GM18868 (cell line): ENCODE data around the gene LYSMD3.
"Not testable (repeated sequence)": the region's sequence is repeated elsewhere in the genome, so short reads cannot be mapped to it uniquely, and the experiment has no call there.

Experiments used
- ATAC-seq: cut with Tn5 transposase; IDR thresholded peaks from one replicate; pipeline ENCODE4 v1.9.1; 2021; ENCODE audit warnings: mild to moderate bottlenecking, moderate library complexity; ENCODE audit not compliant: unreplicated experiment

The LYSMD3 gene

DNA sequence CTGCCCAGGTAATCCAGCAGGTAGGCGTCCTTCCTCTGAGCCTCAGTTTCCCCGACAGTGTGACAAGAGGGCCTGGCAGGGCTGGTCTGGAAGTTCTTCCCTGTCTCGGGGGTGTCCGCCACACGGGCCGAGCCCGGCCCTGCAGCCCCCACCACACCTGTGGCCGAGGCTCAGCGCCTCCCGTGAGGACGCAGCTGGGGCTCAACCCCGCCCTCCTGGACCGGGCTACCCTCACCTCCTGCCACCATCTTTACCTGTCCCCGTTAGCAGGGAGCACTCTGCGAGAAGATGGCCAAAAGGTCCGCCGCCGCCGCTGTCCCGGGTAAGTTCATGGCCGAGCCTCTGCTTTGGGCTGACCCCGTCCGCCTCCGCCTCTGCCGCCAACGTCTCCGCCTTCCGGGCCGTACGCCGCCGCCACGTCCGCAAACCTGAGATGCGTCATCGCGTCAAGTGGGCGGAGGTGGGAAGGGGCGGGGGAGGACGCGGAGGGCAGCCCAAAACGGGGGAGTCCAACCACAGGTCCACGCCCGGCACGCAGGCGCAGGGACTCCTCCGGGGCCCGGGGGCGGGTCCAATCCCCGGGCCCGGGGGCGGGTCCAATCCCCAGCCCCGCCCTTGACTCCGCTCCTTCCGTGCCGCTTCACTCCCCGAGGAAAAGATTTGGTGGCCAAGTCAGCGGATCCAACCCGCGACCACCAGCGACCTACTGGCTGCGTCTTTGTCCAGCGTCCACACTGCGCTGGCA lies at the start of gene LYSMD3:
Gene LYSMD3, minus strand, starts transcription at position 391 of the 745 bp plus-strand sequence. CDS start 4,295 bp downstream, outside the sequence.
- peak; percentile 89 for ATAC-seq

DNA sequence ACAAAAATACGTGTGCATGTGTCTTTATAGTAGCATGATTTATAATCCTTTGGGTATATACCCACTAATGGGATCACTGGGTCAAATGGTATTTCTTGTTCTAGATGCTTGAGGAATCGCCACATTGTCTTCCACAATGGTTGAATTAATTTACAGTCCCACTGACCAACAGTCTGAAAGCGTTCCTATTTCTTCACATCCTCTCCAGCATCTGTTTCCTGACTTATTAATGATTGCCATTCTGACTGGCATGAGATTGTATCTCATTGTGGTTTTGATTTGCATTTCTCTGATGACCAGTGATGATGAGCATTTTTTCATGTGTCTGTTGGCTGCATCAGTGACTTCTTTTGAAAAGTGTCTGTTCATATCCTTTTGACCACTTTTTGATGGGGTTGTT lies 47.2 kb upstream of the LYSMD3 start:
- not testable (repeated sequence) for ATAC-seq

DNA sequence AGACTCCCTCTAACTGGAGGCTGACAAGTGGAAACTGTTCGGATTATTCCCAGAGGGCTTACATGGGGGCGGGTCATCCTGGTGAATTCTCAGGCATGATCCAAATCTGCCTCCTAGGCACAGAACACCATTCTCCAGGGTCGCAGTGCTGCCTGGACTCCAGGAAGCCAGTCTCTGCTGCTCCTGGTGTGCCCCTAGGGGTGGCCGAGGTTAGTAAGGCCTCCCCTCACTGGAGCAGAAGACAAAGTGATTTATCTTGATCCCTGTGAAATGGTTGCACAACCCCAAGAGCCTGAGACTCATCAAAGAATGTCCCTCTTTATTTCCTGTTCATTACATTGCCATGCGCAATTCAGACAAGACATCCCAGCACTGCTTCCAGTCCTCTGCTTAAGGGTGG lies 46.3 kb upstream of the LYSMD3 start:
- ATAC-seq, result no peak

DNA sequence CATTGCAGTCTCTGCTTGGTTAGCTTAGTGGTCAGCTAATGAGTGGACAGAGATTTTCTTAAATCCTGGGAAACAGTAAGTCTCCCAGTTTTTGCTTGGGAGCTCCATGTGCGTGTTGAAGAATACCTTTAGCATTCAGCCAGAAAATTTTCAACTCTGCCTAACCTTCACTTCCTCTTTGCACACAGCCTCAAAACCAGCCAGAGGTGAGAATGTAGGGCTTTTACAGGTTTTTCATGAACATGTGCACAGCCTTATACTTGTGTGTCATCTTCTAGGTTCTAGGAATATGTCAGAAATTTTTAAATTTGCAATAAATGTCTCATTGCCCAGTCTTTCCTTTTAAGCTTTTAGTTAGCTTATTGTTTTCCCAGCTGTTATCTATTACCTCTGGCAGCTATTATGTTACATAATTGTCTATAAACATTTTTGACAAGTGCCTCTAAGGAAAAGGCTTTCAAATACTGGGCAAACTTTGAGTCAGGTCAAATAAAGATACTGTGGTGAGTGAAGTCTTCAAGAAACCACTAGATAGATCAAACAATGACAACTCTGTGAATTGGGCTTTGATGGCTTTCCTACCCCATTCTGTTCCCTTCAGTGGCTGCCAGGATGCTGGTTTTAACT lies 41.9 kb upstream of the LYSMD3 start:
- ATAC-seq, result peak; percentile 77

DNA sequence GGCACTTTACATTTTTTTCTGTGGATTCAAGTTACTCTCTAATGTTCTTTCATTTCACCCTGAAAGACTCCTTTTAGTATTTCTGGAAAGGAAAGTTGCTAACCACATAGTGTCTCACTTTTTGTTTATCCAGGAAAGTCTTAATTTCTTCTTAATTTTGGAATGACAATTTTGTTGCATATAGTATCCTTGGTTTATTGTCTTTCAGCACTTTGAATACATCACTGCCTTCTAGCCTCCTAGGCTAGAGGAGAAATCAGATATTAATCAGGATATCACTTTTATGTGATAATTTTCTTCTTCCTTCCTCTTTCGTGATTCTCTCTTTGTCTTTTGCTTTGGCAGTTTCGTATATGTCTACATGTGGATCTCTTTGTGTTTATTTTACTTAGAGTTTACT lies 40.6 kb upstream of the LYSMD3 start:
- no peak for ATAC-seq

DNA sequence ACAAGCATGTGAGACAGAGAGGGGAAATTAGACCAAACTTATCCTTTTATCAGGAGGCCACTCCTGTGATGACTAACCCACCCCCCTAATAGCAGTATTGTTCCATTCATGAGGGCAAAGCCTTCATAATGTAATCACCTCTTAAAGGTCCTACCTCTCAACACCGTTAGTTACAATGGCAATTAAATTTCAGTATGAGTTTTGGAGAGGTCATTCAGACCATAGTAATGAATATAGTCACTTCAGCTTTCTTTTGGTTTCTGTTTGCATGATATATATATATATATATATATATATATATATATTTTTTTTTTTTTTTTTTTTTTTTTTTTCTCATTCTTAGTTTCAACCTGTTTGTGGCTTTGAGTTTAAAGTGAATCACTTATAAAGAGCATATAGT lies 39.7 kb upstream of the LYSMD3 start:
- ATAC-seq, result peak; percentile 66

DNA sequence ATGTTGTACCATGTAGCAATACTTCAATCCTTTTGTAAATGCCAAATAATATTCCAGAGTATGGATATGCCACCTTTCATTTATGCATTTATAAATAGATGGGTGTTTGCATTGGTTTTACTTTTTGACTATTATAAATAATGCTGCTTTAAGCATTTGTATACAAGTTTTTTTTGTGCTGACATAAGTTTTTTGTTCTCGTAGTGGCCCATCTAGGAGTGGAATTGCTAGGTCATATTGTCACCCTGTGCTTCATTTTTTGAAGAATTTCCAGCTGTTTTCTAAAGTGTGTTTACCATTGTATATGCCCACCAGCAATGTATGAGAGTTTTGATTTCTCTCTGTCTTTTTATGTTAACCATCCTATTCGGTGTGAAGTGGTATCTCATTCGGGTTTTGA lies 36.1 kb upstream of the LYSMD3 start:
- no peak for ATAC-seq

DNA sequence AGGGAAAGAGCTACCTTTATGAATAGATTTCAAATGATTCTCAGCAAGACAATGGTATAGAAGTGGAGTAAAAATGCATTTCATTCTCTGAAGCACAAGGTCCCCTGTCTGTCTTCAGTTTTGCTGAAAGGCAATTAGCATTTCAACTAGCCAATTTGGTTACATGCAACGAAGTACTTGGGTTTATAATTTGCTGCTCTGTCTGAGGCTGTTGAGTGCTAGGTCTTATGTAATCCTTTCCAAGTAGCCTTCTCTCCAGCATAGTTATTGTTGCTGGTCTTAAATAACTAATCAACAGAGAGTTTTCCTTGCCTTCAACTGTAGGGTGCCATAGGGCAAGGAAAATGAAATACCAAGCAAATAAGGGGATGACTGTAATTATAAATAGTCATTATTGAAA lies 33.7 kb upstream of the LYSMD3 start:
- ATAC-seq, result no peak

DNA sequence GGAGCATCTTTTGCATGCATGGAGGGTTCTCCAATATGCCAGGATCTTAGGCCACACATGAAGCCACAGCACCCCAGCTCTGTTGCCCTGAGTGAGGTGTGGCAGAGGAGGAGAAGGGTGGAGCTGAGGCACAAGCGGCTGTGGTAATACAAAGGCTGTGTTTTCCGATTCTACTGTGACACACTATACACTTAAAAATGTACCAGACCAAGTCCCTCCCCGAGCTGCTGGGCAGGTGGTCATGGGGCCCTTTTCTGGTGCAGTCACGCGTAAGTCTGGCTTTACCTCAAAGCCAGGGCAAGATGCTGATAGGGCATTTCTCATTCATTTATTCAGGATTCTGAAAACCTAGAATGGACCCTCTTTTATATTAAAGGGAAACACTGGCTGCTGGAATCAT lies 33.0 kb upstream of the LYSMD3 start:
- no peak for ATAC-seq

DNA sequence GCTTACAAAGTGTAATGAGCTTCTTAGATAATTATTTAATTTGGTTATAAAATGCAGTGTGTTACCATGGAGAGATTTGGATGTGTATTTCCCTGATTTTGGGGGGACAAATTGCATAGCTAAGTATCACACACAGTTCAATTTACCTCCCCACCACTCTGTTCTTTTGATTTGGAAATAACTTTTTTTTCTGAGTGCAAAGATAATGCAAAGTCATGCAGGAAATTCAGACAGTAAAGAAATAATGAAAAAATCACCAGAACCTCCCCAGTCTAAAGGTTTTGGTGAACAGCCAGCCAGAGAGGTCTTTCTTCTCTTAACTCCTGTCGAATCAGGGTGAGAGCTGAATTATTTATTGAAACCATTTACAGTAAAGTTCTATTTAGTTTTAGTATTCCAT lies 32.4 kb upstream of the LYSMD3 start:
- no peak for ATAC-seq

DNA sequence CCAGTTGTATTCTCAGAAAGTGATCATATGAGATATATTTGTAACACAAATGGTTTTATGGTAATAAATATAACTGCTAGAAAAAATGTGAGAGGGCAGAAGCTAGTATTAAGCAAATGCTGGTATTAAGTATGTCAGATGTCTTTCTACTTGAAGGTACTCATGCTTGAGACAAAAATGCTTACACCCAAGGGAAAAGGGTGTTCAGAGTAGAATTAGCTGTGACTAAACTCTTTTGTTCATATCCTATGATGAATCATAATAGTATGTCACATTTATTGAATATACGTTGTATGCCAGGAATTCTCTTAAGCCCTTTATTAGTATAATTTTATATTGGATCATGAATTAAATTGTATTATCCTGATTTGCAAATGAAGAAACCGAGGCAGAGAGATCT lies 31.4 kb upstream of the LYSMD3 start:
- no peak for ATAC-seq

DNA sequence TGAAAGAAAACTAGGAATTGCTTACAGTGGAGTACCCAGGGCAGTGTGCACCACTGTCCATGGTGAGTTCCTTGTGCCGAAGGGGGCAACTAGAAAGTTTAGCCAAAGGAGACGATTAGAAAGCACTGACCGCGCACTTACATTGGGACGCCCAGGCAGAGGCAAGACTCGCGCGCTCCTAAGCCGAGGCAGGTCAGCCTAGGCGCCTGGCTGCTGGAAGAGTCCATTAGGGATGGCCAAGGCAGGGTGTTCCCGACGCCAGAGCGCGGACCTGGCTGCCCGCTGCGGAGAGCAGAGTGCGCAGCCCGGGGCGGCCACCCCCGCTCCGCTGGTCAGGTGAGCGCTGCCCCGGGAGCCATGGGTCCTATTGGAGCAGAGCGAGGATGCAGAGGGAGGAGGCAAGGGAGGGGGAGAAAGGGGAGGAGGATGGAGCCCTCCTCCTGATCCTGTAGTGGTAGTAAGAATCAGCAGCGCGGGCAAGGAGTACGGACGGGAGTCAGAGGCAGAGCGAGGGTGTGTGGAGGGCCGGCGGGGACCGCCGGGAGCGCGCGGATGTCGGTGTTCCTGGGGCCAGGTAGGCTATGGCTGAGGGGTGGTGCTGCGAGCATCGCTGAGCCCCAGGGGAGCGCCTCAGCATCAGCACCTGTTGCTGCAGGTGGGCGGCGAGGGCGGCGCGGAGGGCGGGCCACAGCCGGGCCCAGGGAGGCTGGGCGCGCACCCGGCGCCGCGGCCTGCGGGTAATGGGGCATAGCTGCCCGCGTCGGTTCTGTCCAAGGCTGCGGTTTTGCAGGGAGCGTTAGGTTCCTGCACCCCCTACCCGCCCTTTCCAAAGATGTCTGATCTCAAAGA lies 29.2 kb upstream of the LYSMD3 start, which contains the start of gene ADGRV1:
Gene ADGRV1, plus strand, starts transcription at position 454 of the 849 bp plus-strand sequence. Its CDS starts 99 bp downstream, at position 553.
- peak; percentile 52 for ATAC-seq

DNA sequence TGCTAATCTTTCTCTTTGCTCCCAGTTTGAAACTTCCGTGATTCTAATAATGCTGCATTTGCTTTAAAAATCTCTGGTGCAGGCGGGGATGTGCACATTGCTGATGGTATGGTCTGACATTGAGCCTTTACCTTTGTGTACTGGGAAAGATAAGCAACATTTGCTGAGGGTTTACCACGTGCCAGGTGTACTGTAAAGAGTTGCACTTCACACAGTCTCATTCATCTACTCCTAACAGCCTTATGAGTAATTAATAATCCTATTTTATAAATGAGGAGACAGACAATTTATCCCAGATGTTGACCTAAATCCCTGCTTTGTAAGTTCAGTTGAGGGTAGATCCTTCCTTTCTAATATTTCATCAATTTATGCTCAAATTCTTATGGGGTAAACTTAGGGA lies 28.5 kb upstream of the LYSMD3 start:
- no peak for ATAC-seq

DNA sequence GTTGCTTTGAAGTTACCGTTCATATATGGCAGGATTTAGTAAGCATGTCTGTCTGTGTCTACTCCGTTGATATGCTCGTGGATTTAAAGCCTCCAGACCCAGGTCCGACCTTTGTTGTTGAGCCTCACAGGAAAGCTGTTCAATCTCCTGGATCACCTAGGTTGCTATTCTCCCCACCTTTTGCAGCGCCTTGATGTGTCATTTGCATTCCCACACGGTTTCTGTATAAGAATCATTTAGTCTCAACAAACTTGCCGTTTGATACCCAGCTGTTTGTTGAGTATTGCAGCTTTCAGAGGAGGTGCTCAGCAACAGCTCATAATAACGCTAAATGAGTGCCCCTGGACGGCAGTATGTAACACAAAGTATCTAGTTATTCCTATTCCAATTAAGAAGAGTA lies 28.0 kb upstream of the LYSMD3 start:
- no peak for ATAC-seq

DNA sequence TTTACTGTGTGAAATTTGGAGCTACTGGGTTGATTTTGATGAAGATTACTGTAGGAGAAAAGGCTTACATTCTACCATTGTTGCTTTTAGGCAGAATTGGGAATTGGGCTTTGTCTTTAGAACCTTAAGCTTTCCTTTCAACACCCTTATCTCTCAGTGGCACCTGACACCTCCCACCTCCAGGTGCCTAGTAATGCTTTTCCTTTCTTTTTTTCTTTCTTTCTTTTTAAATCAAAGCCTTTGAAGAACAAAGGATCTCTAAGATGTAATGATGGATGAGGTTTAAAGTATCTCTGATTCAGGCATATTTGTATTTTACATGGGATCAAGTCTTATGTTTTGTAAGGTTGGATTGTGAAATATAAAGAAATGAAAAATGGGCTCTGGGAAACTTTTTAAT lies 26.3 kb upstream of the LYSMD3 start:
- ATAC-seq, result no peak

DNA sequence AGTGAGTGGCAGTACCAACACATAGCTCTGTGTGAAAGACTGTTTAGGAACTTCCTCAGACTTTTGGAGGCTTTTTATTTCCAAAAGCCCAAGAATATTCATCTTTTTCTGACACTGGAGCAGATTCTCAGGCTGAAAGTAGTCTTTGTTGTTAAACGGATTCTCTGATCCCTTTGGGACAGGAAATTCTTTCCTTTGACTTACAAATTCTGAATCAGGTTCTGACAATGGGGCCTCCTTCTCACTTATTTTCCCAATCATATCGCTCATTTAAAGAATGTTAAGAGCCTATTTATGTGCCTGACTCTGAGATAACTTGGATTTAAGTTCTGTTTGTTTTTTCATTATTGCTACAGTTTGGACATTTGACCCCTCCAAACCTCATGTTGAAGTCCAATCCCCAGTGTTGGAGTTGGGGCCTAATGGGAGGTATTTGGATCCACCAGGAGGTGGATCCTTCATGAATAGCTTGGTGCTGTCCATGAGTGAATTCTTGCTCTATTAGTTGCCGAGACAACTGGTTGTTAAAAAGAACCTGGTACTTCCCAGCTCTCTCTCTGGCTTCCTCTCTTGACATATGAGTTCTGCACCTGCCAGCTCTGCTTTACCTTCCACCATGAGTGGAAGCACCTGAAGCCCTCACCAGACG lies 25.1 kb upstream of the LYSMD3 start:
- ATAC-seq, result peak; percentile 47

DNA sequence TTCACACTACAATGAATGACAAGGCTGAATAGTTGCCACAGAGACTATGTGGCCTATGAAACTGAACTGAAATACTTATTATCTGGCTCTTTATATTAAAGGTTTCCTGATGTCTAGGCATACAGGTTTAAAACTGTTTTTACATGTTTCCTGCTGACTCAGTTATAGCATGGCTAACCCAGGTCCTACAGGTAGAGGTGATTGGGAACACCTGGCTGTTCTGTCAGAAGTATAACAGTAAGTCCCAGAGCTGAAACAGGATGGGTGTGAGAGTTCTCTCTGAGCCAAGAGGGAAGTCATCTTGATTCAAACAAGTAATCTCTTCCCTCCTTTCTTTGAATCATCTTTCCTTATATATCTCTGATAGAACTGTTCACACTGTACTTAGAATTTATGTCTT lies 24.3 kb upstream of the LYSMD3 start:
- no peak for ATAC-seq

DNA sequence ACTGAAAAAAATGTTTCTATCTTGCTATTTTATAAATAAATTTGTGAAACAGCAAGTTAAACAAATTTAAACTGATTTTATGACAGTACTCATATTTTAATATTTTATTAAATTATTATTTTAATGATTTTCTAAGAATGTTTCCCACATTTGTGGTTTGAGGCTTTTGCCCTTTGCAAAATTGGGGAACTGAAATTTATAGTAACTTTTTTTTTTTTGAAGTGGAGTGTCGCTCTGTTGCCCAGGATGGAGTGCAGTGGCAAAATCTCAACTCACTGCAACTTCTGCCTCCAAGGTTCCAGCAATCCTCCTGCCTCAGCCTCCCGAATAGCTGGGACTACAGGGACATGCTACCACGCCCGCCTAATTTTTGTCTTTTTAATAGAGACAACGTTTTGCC lies 22.0 kb upstream of the LYSMD3 start:
- no peak for ATAC-seq

DNA sequence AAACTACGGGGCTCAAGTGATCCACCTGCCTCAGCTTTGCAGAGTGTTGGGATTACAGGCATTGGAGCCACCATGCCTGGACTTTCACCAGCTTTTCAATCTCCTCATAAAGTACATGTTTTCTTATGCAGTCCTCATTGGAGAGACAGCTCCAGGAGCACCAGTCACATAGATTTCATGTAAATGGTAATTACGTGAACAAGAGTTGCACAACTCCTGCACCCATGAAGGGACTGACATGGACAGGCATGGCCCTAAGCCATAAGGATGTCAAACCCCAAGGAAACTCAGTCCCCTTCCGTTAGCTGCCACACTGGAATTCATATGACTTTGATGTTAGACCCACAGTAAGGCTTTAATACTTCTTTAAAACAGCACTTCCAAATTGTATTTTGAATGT lies 21.6 kb upstream of the LYSMD3 start:
- ATAC-seq, result no peak

DNA sequence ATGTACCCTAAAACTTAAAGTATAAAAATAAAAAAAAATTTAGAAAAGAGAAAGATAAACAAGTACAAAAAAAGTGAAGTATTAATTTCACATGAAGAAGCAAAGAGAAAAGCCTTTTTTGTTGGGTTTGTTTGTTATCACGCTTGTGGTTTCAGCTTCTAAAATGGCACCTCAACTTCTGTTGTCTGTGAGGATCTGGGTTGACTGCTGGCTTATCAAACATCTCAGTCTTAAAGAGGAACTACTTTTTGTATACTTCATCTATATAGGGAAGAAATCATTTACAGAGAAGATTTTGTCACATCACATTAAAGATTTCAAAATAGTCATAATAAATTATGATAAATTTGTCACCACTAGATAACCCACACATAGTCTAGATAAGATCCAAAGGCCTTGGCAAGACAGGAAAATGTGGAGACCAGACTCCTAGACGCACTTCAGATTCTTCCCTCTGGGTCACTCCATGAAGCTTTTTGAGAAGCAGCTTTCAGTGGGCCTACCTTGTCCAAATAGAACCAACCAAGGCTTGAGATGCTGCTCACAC lies 20.4 kb upstream of the LYSMD3 start:
- no peak for ATAC-seq

DNA sequence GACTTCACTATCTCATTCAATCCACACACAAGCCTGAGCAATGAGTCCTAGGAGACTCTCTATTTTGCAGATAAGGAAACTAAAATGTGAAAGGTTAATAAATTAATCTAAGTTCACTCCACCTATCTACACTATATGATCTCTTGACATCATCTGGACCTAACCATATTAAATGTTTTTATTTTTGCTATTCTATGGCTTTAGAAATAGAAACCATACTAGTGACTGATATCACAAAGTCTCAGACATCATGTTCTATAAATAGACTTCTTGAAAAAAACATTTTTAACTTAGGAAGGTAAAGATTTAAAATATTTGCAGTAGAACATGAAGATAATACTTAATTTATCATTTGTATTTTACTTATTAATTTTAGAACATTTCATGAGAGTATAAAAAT lies 19.8 kb upstream of the LYSMD3 start:
- no peak for ATAC-seq
